GM19043 (cell line): ENCODE measurements around the gene KDM5B.
A peak's percentile ranks its signal among the peaks of the same experiment; 100 is the strongest.

Experiments used
- ATAC-seq: cut with Tn5 transposase; IDR thresholded peaks from one replicate; pipeline ENCODE4 v1.9.1; 2021; ENCODE audit warnings: low read depth; ENCODE audit not compliant: unreplicated experiment

Gene KDM5B

GRCh38 chr1:202815120-202815519 lies 6.9 kb upstream of the KDM5B start:
- ATAC-seq = no peak

- ATAC-seq = no peak
Observed at GRCh38 chr1:202812176-202813026, 4.2 kb upstream of the KDM5B start.

GRCh38 chr1:202811296-202812175 lies 3.3 kb upstream of the KDM5B start:
- ATAC-seq = no peak

- peak; percentile 69 for ATAC-seq
Observed at GRCh38 chr1:202810615-202811295, 2.5 kb upstream of the KDM5B start, which contains the start of gene PCAT6. TSS of gene PCAT6 (plus strand) at chr1:202810954.

GRCh38 chr1:202810193-202810614 lies 2.0 kb upstream of the KDM5B start:
- no peak for ATAC-seq

- no peak for ATAC-seq
Observed at GRCh38 chr1:202809597-202810159, 1.5 kb upstream of the KDM5B start.

- no peak for ATAC-seq
Observed at GRCh38 chr1:202807451-202807925, 733 bp downstream of the KDM5B start.

- no peak for ATAC-seq
Observed at GRCh38 chr1:202806845-202807450, 1.3 kb downstream of the KDM5B start.

GRCh38 chr1:202805886-202806844 lies 2.1 kb downstream of the KDM5B start:
- no peak for ATAC-seq

- no peak for ATAC-seq
Observed at GRCh38 chr1:202804126-202804525, 4.1 kb downstream of the KDM5B start.

GRCh38 chr1:202802998-202803932 lies 5.0 kb downstream of the KDM5B start:
- ATAC-seq = no peak

GRCh38 chr1:202802034-202802433 lies 6.2 kb downstream of the KDM5B start:
- ATAC-seq = no peak

GRCh38 chr1:202801175-202801574 lies 7.0 kb downstream of the KDM5B start:
- no peak for ATAC-seq

GRCh38 chr1:202800742-202801141 lies 7.5 kb downstream of the KDM5B start:
- no peak for ATAC-seq

GRCh38 chr1:202798792-202799331 lies 9.4 kb downstream of the KDM5B start:
- ATAC-seq = no peak

GRCh38 chr1:202798260-202798659 lies 10.0 kb downstream of the KDM5B start:
- no peak for ATAC-seq

GRCh38 chr1:202796670-202797069 lies 11.6 kb downstream of the KDM5B start:
- ATAC-seq = no peak
